DND-41 (cell line): ENCODE data around the gene ATXN1.

Experiments
- ATAC-seq: fragments of 200-7000 bp; cut with Tn5 transposase; 3 replicates; pipeline ENCODE4 v1.9.1; 2021; ENCODE audit warnings: low read depth; ENCODE audit not compliant: insufficient read depth
- DNase-seq: peaks from one replicate; pipeline ENCODE4 v3.0.0-alpha.2; 2020
- H2AFZ ChIP-seq: 2 replicates; pipeline ENCODE4 v1.6.0; 2012; ENCODE audit warnings: low read depth, low read length
- H3K27ac ChIP-seq: 2 replicates; pipeline ENCODE4 v1.5.1; 2012; ENCODE audit warnings: low read length, inconsistent platforms
- H3K27me3 ChIP-seq: fragments of 200-600 bp; sonication (generic); 2 replicates; pipeline ENCODE4 v1.6.0; 2012; ENCODE audit warnings: low read length, mild to moderate bottlenecking, inconsistent platforms; ENCODE audit not compliant: insufficient read depth, poor library complexity
- H3K36me3 ChIP-seq: 2 replicates; pipeline ENCODE4 v1.5.1; 2012; ENCODE audit warnings: low read length, inconsistent platforms; ENCODE audit not compliant: insufficient read depth
- H3K4me1 ChIP-seq: 2 replicates; pipeline ENCODE4 v1.5.1; 2012; ENCODE audit warnings: mild to moderate bottlenecking, low read length; ENCODE audit not compliant: insufficient read depth
- H3K4me2 ChIP-seq: 2 replicates; pipeline ENCODE4 v1.6.0; 2012; ENCODE audit warnings: mild to moderate bottlenecking, moderate library complexity, low read length, inconsistent platforms; ENCODE audit not compliant: insufficient read depth
- H3K4me3 ChIP-seq, 2 experiments: fragments of 200-600 bp in 1 of 2; shearing (Covaris generic) in 1 of 2; 2 replicates each; pipeline ENCODE4 v1.5.1; 2012 to 2016; ENCODE audit warnings: inconsistent platforms in 2 of 2, low read length in 2 of 2, mild to moderate bottlenecking in 2 of 2, low read depth in 1 of 2, moderate library complexity in 1 of 2
- H3K79me2 ChIP-seq: 2 replicates; pipeline ENCODE4 v1.6.0; 2012; ENCODE audit warnings: low read length, inconsistent platforms; ENCODE audit not compliant: insufficient read depth
- H3K9ac ChIP-seq: 2 replicates; pipeline ENCODE4 v1.6.0; 2012; ENCODE audit warnings: low read depth, mild to moderate bottlenecking, inconsistent platforms, low read length, moderate library complexity
- H3K9me3 ChIP-seq: 2 replicates; pipeline ENCODE4 v1.5.1; 2012; ENCODE audit warnings: low read length, moderate library complexity, mild to moderate bottlenecking, inconsistent platforms; ENCODE audit not compliant: insufficient read depth, severe bottlenecking
- H4K20me1 ChIP-seq: 2 replicates; pipeline ENCODE4 v1.6.0; 2012; ENCODE audit warnings: low read length; ENCODE audit not compliant: insufficient read depth
- EZH2 ChIP-seq: IDR thresholded peaks from 3 replicates; pipeline ENCODE4 v1.6.1; 2012; ENCODE audit warnings: borderline replicate concordance, low read depth, mild to moderate bottlenecking, moderate library complexity, low read length, inconsistent platforms; ENCODE audit not compliant: severe bottlenecking
- TF ChIP-seq, protein P1 (sequence below): IDR thresholded peaks from 2 replicates; pipeline ENCODE4 v1.5.1; 2012; ENCODE audit warnings: borderline replicate concordance, low read length, moderate library complexity, mild to moderate bottlenecking; ENCODE audit not compliant: poor library complexity, severe bottlenecking; ENCODE audit errors: extremely low read depth

ATXN1 gene

DNA sequence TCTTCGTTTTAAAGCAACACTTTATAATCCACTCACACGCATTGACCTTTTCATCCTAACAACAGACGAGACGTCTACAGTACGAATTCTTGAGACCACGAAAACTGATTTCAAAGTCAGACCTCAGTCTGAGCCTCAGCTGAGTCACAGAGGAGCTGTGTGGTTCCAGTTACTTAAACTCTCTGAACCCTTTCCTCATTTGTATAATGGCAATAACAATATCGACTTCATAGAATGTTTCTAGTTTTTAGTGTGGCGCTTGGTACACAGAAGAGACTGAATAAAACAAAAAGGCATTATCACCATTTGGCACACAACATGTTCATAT, 236.9 kb downstream of the ATXN1 start:
- TF ChIP-seq EZH2 = no peak
- TF ChIP-seq, protein P1, sequence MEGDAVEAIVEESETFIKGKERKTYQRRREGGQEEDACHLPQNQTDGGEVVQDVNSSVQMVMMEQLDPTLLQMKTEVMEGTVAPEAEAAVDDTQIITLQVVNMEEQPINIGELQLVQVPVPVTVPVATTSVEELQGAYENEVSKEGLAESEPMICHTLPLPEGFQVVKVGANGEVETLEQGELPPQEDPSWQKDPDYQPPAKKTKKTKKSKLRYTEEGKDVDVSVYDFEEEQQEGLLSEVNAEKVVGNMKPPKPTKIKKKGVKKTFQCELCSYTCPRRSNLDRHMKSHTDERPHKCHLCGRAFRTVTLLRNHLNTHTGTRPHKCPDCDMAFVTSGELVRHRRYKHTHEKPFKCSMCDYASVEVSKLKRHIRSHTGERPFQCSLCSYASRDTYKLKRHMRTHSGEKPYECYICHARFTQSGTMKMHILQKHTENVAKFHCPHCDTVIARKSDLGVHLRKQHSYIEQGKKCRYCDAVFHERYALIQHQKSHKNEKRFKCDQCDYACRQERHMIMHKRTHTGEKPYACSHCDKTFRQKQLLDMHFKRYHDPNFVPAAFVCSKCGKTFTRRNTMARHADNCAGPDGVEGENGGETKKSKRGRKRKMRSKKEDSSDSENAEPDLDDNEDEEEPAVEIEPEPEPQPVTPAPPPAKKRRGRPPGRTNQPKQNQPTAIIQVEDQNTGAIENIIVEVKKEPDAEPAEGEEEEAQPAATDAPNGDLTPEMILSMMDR = no peak
- DNase-seq (no peak), ATAC-seq (no peak)
- Histone ChIP-seq H3K27me3 (no peaks in the 10 kb centered on the region), H3K4me1 (no peaks in the 10 kb centered on the region), H3K4me3 (no peak overlapping the region), H3K27ac (no peak overlapping the region), H3K79me2 (no peaks in the 10 kb centered on the region), H3K9me3 (no peaks in the 10 kb centered on the region), H4K20me1 (no peaks in the 10 kb centered on the region), H3K36me3 (no peaks in the 10 kb centered on the region), H3K9ac (no peak overlapping the region), H3K4me2 (no peak overlapping the region), H2AFZ (no peak overlapping the region)

DNA sequence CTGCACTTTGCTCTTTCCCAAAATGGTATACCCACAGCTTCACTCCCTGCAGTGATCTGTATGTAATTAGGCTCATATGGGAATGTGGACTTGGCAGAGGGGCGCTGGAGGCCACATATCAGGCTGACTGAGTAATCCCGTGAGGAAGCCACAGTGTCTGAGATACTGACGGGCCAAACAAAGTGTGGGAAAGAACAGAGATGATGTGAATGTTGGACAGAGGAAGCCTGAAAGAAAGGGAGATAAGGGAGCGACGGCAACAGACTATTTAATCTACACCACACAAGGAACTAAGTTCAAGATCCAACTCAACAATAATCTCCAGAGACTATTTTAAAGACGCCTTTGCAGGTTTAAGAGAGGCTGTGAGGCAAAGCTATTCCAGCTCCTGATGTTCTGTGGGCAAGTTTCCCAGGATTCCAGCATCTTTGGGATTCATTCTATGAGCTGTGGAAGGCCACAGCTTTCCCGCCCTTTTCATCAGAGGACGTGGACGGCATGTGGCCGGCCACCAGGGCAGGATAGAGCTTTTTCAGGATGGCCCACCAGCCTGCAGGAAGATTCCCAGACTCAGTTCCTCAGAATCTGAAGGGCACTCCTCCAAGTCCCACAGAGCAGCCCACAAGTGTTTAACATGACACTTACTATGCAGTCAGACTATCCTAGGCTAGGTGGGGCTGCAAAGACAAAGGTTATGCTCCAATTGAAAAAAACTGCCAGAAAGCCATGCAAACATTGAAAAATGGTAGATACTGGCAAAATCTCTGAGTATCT, 237.5 kb downstream of the ATXN1 start:
- no peak overlapping the region for H3K9ac ChIP-seq
- H3K27me3 ChIP-seq = no peaks in the 10 kb centered on the region
- H3K36me3 ChIP-seq = no peaks in the 10 kb centered on the region
- H4K20me1 ChIP-seq = no peaks in the 10 kb centered on the region
- no peak for TF ChIP-seq EZH2
- TF ChIP-seq, protein P1 = no peak
- no peak for DNase-seq
- H3K4me2 ChIP-seq = no peak overlapping the region
- H3K4me1 ChIP-seq = no peaks in the 10 kb centered on the region
- no peaks in the 10 kb centered on the region for H3K79me2 ChIP-seq
- H3K27ac ChIP-seq = no peak overlapping the region
- H3K4me3 ChIP-seq = no peak overlapping the region
- no peak overlapping the region for H2AFZ ChIP-seq
- H3K9me3 ChIP-seq = no peaks in the 10 kb centered on the region
- no peak for ATAC-seq

DNA sequence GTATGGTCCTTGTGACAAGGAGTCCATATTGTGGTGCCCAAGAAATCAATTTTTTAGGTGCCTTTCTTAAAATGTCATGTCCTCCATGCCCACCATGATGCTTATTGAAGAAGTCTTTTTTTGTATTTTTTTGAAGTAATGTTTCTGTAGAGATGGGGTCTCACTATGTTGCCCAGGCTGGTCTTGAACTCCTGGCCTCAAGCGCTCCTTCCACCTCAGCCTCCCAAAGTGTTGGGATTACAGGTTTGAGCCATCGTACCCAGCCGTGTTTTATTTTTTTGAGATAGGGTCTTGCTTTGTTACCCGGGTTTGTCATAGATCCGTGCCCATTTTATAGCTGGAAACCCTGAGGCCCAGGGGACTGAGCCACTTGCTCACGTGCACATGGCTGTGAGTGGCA, 238.3 kb downstream of the ATXN1 start:
- H3K4me2 ChIP-seq = no peak overlapping the region
- no peak overlapping the region for H3K27ac ChIP-seq
- no peak overlapping the region for H3K4me3 ChIP-seq
- no peaks in the 10 kb centered on the region for H3K36me3 ChIP-seq
- H3K27me3 ChIP-seq = no peaks in the 10 kb centered on the region
- no peak for ATAC-seq
- TF ChIP-seq EZH2 = no peak
- TF ChIP-seq, protein P1 = no peak
- no peak overlapping the region for H3K9ac ChIP-seq
- no peaks in the 10 kb centered on the region for H4K20me1 ChIP-seq
- H3K4me1 ChIP-seq = no peaks in the 10 kb centered on the region
- H3K79me2 ChIP-seq = no peaks in the 10 kb centered on the region
- DNase-seq = no peak
- H3K9me3 ChIP-seq = no peaks in the 10 kb centered on the region
- no peak overlapping the region for H2AFZ ChIP-seq

DNA sequence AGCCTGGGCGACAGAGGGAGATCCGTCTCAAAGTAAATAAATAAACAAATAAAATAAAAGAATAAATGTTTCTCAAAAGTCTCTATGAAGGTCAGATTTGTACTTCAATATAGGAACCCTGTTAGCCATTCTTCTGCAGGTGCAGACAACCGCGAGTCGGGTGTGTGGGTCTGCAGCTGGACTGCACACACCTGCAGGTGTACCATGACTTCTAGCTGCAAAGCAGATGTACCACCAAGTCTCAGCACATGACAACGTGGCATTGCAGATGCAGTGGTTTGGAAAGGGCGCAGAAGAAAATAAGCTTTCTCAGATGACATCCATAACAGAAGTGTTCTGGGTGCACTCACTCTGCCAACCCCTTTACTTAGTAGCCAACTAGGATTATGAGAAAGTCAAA, 239.7 kb downstream of the ATXN1 start:
- H3K79me2 ChIP-seq = no peaks in the 10 kb centered on the region
- no peak for DNase-seq
- no peak overlapping the region for H3K27ac ChIP-seq
- no peak overlapping the region for H2AFZ ChIP-seq
- no peaks in the 10 kb centered on the region for H3K9me3 ChIP-seq
- H3K9ac ChIP-seq = no peak overlapping the region
- TF ChIP-seq, protein P1 = no peak
- TF ChIP-seq EZH2 = no peak
- no peaks in the 10 kb centered on the region for H4K20me1 ChIP-seq
- no peaks in the 10 kb centered on the region for H3K4me1 ChIP-seq
- H3K4me2 ChIP-seq = no peak overlapping the region
- ATAC-seq = no peak
- no peak overlapping the region for H3K4me3 ChIP-seq
- H3K27me3 ChIP-seq = no peaks in the 10 kb centered on the region
- no peaks in the 10 kb centered on the region for H3K36me3 ChIP-seq
